ENCODE results near the gene TMEM30A.

TMEM30A gene

GRCh38 chr6:75288023-75288422 is 3.4 kb upstream of the TMEM30A start:
- CTCF ChIA-PET: no interaction called here
- POLR2A ChIA-PET (ENCODE audit: low non-redundant PET): no interaction called here
- no peak for DNase-seq (ENCODE audit: low spot score)
- H3K27ac ChIP-seq: no peak overlapping the region
- TF ChIP-seq CTCF (conservative IDR thresholded peaks at IDR 0.05; ENCODE audit: low read depth): no peak

GRCh38 chr6:75287424-75287823 is 2.8 kb upstream of the TMEM30A start:
- no peak for DNase-seq (ENCODE audit: low spot score)
- no peak for TF ChIP-seq CTCF (conservative IDR thresholded peaks at IDR 0.05; ENCODE audit: low read depth)
- H3K27ac ChIP-seq: no peak overlapping the region
- POLR2A ChIA-PET (ENCODE audit: low non-redundant PET): no interaction called here
- CTCF ChIA-PET: no interaction called here

- CTCF ChIA-PET: no interaction called here
- H3K27ac ChIP-seq: no peak overlapping the region
- TF ChIP-seq CTCF (conservative IDR thresholded peaks at IDR 0.05; ENCODE audit: low read depth): no peak
These were observed 2.4 kb upstream of the TMEM30A start for GRCh38 chr6:75286955-75287354.

GRCh38 chr6:75285283-75285639 is 669 bp upstream of the TMEM30A start:
- ChIA-PET CTCF (interaction anchor here (0.9 kb wide), 1 partner anchor 261 kb away, joined by 3 read pairs; no protein-coding TSS in a partner anchor), POLR2A (ENCODE audit: low non-redundant PET) (interaction anchor here (1.4 kb wide), 1 partner anchor 42 kb away, joined by 4 read pairs; no protein-coding TSS in a partner anchor)
- peak overlapping the region; percentile 81 for H3K27ac ChIP-seq
- no peak for TF ChIP-seq CTCF (conservative IDR thresholded peaks at IDR 0.05; ENCODE audit: low read depth)
- no peak for DNase-seq (ENCODE audit: low spot score)

More at GRCh38 chr6:75286955-75287354, 2.4 kb upstream of the TMEM30A start:
- DNase-seq (ENCODE audit: low spot score): no peak
- POLR2A ChIA-PET (ENCODE audit: low non-redundant PET): no interaction called here

- H3K27ac ChIP-seq: peak overlapping the region; percentile 81
- ChIA-PET POLR2A (ENCODE audit: low non-redundant PET) (interaction anchor here (0.5 to 1.4 kb wide), 3 partner anchors 9 to 805 kb away, joined by 3 to 4 read pairs (median 3); no protein-coding TSS in a partner anchor), CTCF (interaction anchor here (0.6 to 0.9 kb wide), 5 partner anchors 127 to 1843 kb away, joined by 3 to 5 read pairs (median 4); no protein-coding TSS in a partner anchor)
- DNase-seq (ENCODE audit: low spot score): peak; percentile 20
- no peak for TF ChIP-seq CTCF (conservative IDR thresholded peaks at IDR 0.05; ENCODE audit: low read depth)
These were observed 523 bp downstream of the TMEM30A start for GRCh38 chr6:75283907-75284631.

GRCh38 chr6:75282706-75283105 is 1.9 kb downstream of the TMEM30A start:
- ChIA-PET POLR2A (ENCODE audit: low non-redundant PET) (no interaction called here), CTCF (no interaction called here)
- no peak overlapping the region for H3K27ac ChIP-seq
- DNase-seq (ENCODE audit: low spot score): no peak
- no peak for TF ChIP-seq CTCF (conservative IDR thresholded peaks at IDR 0.05; ENCODE audit: low read depth)
